Measurements from ENCODE around the gene TPI1.
A peak's percentile ranks its signal among the peaks of the same experiment; 100 is the strongest.
"Not testable (repeated sequence)": the region's sequence is repeated elsewhere in the genome, so short reads cannot be mapped to it uniquely, and the experiment has no call there.

TPI1 gene

DNA sequence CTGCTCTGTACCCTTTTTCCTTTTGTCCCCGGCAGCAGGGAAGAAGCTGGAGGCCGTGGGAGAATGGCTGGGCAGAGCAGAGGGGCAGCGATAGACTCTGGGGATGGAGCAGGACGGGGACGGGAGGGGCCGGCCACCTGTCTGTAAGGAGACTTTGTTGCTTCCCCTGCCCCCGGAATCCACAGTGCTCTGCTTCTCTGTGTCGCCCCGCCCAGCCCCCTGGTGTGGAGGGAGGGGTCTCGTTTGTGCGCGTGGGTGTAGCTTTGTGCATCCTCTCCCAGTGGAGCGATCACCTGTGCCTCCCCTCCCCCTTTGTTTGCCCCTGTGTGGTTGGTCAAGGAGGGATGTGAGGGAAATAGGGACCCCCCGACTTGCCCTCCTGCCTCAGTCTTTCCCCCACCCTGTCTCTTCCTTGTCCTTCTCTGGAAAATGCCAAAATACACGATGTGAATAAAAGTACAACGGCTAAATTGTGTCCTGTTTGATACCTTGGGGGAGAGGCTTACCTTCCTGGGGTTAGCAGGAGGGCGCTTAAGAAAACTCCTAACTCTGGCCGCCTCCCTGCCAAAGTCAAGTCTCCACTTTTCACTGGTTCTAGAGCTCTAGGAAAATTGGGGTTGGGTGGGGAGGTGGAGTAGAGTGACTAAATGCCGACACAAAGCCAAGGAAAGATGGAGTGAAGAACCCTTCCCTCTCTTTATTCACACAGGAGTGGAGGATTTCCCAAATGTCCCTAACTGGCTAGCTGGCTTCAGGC lies 990 bp upstream of the TPI1 start:
- Histone ChIP-seq H3K4me1 (ENCODE audit: control extremely low read depth in 1 of 4, control insufficient read depth in 4 of 4, insufficient read depth in 4 of 4, low read length in 3 of 4) (peaks cover 8 to 42% (median 34%) of the 10 kb centered on the region in 4 experiments), H3K36me3 (ENCODE audit: control insufficient read depth in 4 of 4, insufficient read depth in 4 of 4, low read length in 3 of 4) (peaks cover 4 to 74% (median 59%) of the 10 kb centered on the region in 4 experiments), H3K9me3 (ENCODE audit: control extremely low read depth in 1 of 5, control insufficient read depth in 4 of 5, insufficient read depth in 2 of 5, low read depth in 1 of 5, low read length in 4 of 5) (no peaks in the 10 kb centered on the region), H3K27ac (ENCODE audit: insufficient read depth in 1 of 2, low read depth in 1 of 2, low read length in 2 of 2, poor library complexity in 1 of 2, severe bottlenecking in 2 of 2) (peak overlapping the region in 1 of 2 experiments; percentile 80), H3K27me3 (replicated peaks in 2 of 5; ENCODE audit: control insufficient read depth in 4 of 5, insufficient read depth in 5 of 5, low read length in 4 of 5) (no peaks in the 10 kb centered on the region), H3K4me3 (ENCODE audit: control insufficient read depth in 1 of 7, extremely low read depth in 1 of 7, insufficient read depth in 4 of 7, low read depth in 2 of 7, low read length in 6 of 7) (peak overlapping the region; percentile 9 to 89 (median 66))
- DNase-seq: no peak
- ChIA-PET POLR2A (interaction anchor here (0.5 to 3.7 kb wide), 5 partner anchors 12 to 78 kb away, joined by 6 to 21 read pairs (median 6); partner anchors contain the start of genes C12orf57, CDCA3, RNU7-1 and USP5), CTCF (interaction anchor here (0.9 to 9.4 kb wide), 7 partner anchors 12 to 245 kb away, joined by 3 to 105 read pairs (median 3); partner anchors contain the start of genes CDCA3, LRRC23 and USP5)
- 91% methylated on average over 6 of the region's 19 CpGs for WGBS (ENCODE audit: insufficient coverage)

DNA sequence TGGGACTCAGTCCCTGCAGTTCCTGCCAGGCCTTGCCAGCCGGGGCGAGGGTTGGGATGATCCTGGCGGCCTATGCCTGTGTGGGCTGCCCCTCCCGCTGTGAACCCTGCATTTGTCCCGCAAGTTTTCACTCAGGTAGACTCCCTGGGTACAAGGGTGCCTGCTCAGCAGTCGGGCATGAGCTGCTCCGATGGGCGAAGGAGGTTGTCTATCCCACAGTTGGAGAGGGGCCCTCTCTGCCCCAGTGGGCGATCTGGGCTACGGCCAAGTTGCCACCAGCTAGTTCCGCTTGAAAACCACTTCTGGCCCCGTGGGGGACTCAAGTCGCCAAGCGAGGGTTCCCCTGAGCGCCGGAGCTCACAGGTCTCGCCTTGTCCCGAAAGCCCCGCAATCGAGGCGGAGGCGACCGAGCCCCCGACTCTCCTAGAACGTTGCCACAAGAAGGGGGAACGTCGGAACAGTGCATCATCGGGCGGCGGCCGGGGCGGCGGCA lies 365 bp upstream of the TPI1 start:
- H3K4me1 ChIP-seq (ENCODE audit: control extremely low read depth in 1 of 4, control insufficient read depth in 4 of 4, insufficient read depth in 4 of 4, low read length in 3 of 4): peaks cover 8 to 49% (median 40%) of the 10 kb centered on the region in 4 experiments
- peaks cover 4 to 72% (median 55%) of the 10 kb centered on the region in 4 experiments for H3K36me3 ChIP-seq (ENCODE audit: control insufficient read depth in 4 of 4, insufficient read depth in 4 of 4, low read length in 3 of 4)
- POLR2A ChIA-PET: interaction anchor here (0.5 to 3.7 kb wide), 6 partner anchors 12 to 81 kb away, joined by 3 to 21 read pairs (median 6); partner anchors contain the start of genes C12orf57, CDCA3, RNU7-1 and USP5

DNA sequence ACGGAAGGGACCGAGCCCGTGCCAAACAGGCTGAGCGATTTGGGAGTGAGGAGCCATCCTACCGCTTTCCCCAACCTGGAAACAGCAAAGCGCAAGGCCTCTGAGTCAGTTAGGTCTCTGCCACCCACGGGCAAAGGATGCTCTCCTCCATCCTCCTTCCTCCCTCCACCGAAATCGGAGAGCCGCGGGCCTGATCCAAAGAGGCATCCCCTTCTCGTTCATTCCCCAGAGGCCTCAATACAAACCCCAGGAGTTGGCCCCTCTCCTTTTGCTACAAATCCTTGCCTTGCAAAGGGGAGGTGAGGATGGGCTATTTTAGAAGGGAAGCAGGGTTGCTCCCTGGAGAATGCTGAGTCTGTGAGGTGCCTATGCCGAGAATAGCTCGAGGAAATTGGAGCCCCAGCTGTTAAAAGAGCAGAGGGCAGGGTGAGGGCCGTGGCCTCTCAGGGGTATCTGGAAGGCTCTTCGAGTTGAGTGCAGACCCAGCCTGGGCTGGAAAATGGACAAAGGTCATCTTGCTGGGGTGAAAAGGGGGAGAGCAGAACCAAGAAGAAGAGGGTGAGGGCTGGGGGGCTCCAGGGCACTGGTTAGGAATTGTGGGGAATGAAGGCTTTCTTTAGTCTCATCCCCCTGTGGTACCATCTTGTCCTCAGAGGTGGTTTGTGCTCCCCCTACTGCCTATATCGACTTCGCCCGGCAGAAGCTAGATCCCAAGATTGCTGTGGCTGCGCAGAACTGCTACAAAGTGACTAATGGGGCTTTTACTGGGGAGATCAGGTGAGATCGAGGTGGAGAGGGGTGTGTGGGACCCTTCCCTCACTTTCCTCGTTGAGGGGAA lies 1.1 kb downstream of the TPI1 start:
- DNase-seq: no peak
- WGBS (ENCODE audit: insufficient coverage): 19% methylated on average over 10 of the region's 22 CpGs
- peaks cover 4 to 59% (median 44%) of the 10 kb centered on the region in 4 experiments for H3K36me3 ChIP-seq (ENCODE audit: control insufficient read depth in 4 of 4, insufficient read depth in 4 of 4, low read length in 3 of 4)
- CTCF ChIA-PET: interaction anchor here (0.7 to 9.4 kb wide), 26 partner anchors 9 to 292 kb away, joined by 3 to 105 read pairs (median 5); partner anchors contain the start of genes C12orf57, CDCA3, LRRC23 and RNU7-1
- no peaks in the 10 kb centered on the region for H3K9me3 ChIP-seq (ENCODE audit: control extremely low read depth in 1 of 5, control insufficient read depth in 4 of 5, insufficient read depth in 2 of 5, low read depth in 1 of 5, low read length in 4 of 5)
- POLR2A ChIA-PET: interaction anchor here (0.6 to 3.7 kb wide), 5 partner anchors 15 to 85 kb away, joined by 3 to 21 read pairs (median 6); partner anchors contain the start of genes C12orf57, RNU7-1 and USP5
- H3K27me3 ChIP-seq (replicated peaks in 2 of 5; ENCODE audit: control insufficient read depth in 4 of 5, insufficient read depth in 5 of 5, low read length in 4 of 5): no peaks in the 10 kb centered on the region
- H3K4me3 ChIP-seq (ENCODE audit: control insufficient read depth in 1 of 7, extremely low read depth in 1 of 7, insufficient read depth in 4 of 7, low read depth in 2 of 7, low read length in 6 of 7): peak overlapping the region; percentile 63 to 89 (median 78)
- peak overlapping the region in 1 of 2 experiments; percentile 76 for H3K27ac ChIP-seq (ENCODE audit: insufficient read depth in 1 of 2, low read depth in 1 of 2, low read length in 2 of 2, poor library complexity in 1 of 2, severe bottlenecking in 2 of 2)
- H3K4me1 ChIP-seq (ENCODE audit: control extremely low read depth in 1 of 4, control insufficient read depth in 4 of 4, insufficient read depth in 4 of 4, low read length in 3 of 4): peaks cover 8 to 59% (median 50%) of the 10 kb centered on the region in 4 experiments

More for the DNA sequence above, 365 bp upstream of the TPI1 start:
- Histone ChIP-seq H3K27me3 (replicated peaks in 2 of 5; ENCODE audit: control insufficient read depth in 4 of 5, insufficient read depth in 5 of 5, low read length in 4 of 5) (no peaks in the 10 kb centered on the region), H3K4me3 (ENCODE audit: control insufficient read depth in 1 of 7, extremely low read depth in 1 of 7, insufficient read depth in 4 of 7, low read depth in 2 of 7, low read length in 6 of 7) (peak overlapping the region; percentile 9 to 89 (median 66)), H3K9me3 (ENCODE audit: control extremely low read depth in 1 of 5, control insufficient read depth in 4 of 5, insufficient read depth in 2 of 5, low read depth in 1 of 5, low read length in 4 of 5) (no peaks in the 10 kb centered on the region), H3K27ac (ENCODE audit: insufficient read depth in 1 of 2, low read depth in 1 of 2, low read length in 2 of 2, poor library complexity in 1 of 2, severe bottlenecking in 2 of 2) (peak overlapping the region in 1 of 2 experiments; percentile 80)
- CTCF ChIA-PET: interaction anchor here (1.1 to 9.4 kb wide), 7 partner anchors 13 to 95 kb away, joined by 3 to 105 read pairs (median 12); partner anchors contain the start of genes C12orf57, CDCA3, LRRC23 and RNU7-1
- DNase-seq: peak; percentile 69 to 82 (median 80)
- 3% methylated on average over 28 of the region's 33 CpGs for WGBS (ENCODE audit: insufficient coverage)

DNA sequence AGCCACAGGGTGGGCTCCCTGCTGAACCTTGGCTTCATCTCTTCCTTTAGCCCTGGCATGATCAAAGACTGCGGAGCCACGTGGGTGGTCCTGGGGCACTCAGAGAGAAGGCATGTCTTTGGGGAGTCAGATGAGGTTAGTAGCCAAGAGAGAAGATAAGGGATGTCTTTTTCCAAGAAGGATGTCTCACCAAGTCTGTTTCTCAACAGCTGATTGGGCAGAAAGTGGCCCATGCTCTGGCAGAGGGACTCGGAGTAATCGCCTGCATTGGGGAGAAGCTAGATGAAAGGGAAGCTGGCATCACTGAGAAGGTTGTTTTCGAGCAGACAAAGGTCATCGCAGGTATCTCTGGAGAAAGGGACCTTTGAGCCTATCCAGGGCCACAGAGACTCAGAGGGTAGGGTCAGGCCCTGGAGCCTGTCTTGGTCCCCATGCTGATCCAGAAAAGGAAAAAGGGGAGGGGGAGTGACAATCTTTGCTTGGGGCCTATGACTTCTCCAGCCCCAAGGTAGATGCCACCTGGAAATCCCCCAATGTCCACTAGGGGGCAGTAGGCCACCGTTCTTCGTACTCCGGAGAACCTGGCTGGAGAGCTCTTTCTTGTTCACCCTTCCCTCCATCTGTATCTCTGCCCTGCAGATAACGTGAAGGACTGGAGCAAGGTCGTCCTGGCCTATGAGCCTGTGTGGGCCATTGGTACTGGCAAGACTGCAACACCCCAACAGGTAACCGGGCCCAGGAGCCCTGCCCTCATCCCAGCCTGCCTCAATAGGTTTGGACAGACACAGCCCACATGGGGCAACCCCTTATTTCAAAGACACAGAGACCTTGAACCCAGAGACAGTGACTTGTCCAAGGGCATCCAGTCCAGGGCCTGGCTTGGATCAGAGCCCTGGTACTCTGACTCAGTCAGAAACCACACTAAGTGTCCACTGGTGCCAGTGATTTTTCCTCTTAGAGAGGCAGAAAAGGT lies 2.0 kb downstream of the TPI1 start:
- H3K9me3 ChIP-seq (ENCODE audit: control extremely low read depth in 1 of 5, control insufficient read depth in 4 of 5, insufficient read depth in 2 of 5, low read depth in 1 of 5, low read length in 4 of 5): no peaks in the 10 kb centered on the region
- peaks cover 4 to 51% (median 38%) of the 10 kb centered on the region in 4 experiments for H3K36me3 ChIP-seq (ENCODE audit: control insufficient read depth in 4 of 4, insufficient read depth in 4 of 4, low read length in 3 of 4)
- H3K27me3 ChIP-seq (replicated peaks in 2 of 5; ENCODE audit: control insufficient read depth in 4 of 5, insufficient read depth in 5 of 5, low read length in 4 of 5): no peaks in the 10 kb centered on the region
- H3K27ac ChIP-seq (ENCODE audit: insufficient read depth in 1 of 2, low read depth in 1 of 2, low read length in 2 of 2, poor library complexity in 1 of 2, severe bottlenecking in 2 of 2): no peak overlapping the region
- ChIA-PET CTCF (interaction anchor here (0.6 to 9.4 kb wide), 31 partner anchors 10 to 322 kb away, joined by 3 to 105 read pairs (median 5); partner anchors contain the start of genes C12orf57, C1RL, CDCA3 and LRRC23), POLR2A (interaction anchor here (0.6 to 3.7 kb wide), 4 partner anchors 18 to 86 kb away, joined by 3 to 21 read pairs (median 6); partner anchors contain the start of genes C12orf57, RNU7-1 and USP5)
- peaks cover 8 to 68% (median 58%) of the 10 kb centered on the region in 4 experiments for H3K4me1 ChIP-seq (ENCODE audit: control extremely low read depth in 1 of 4, control insufficient read depth in 4 of 4, insufficient read depth in 4 of 4, low read length in 3 of 4)
- DNase-seq: peak; percentile 84 to 93 (median 87)
- H3K4me3 ChIP-seq (ENCODE audit: control insufficient read depth in 1 of 7, extremely low read depth in 1 of 7, insufficient read depth in 4 of 7, low read depth in 2 of 7, low read length in 6 of 7): peak overlapping the region in 3 of 7 experiments; percentile 78 to 89 (median 89)
- 51% methylated on average over 12 of the region's 12 CpGs for WGBS (ENCODE audit: insufficient coverage)

DNA sequence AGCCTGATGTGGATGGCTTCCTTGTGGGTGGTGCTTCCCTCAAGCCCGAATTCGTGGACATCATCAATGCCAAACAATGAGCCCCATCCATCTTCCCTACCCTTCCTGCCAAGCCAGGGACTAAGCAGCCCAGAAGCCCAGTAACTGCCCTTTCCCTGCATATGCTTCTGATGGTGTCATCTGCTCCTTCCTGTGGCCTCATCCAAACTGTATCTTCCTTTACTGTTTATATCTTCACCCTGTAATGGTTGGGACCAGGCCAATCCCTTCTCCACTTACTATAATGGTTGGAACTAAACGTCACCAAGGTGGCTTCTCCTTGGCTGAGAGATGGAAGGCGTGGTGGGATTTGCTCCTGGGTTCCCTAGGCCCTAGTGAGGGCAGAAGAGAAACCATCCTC lies 3.0 kb downstream of the TPI1 start:
- H3K4me1 ChIP-seq (ENCODE audit: control extremely low read depth in 1 of 4, control insufficient read depth in 4 of 4, insufficient read depth in 4 of 4, low read length in 3 of 4): peaks cover 14 to 73% (median 67%) of the 10 kb centered on the region in 4 experiments
- POLR2A ChIA-PET: not testable (repeated sequence)

More for the DNA sequence above, 3.0 kb downstream of the TPI1 start:
- H3K27ac ChIP-seq (ENCODE audit: insufficient read depth in 1 of 2, low read depth in 1 of 2, low read length in 2 of 2, poor library complexity in 1 of 2, severe bottlenecking in 2 of 2); H3K9me3 ChIP-seq (ENCODE audit: control extremely low read depth in 1 of 5, control insufficient read depth in 4 of 5, insufficient read depth in 2 of 5, low read depth in 1 of 5, low read length in 4 of 5); H3K4me3 ChIP-seq (ENCODE audit: control insufficient read depth in 1 of 7, extremely low read depth in 1 of 7, insufficient read depth in 4 of 7, low read depth in 2 of 7, low read length in 6 of 7); H3K27me3 ChIP-seq (replicated peaks in 2 of 5; ENCODE audit: control insufficient read depth in 4 of 5, insufficient read depth in 5 of 5, low read length in 4 of 5); DNase-seq: not testable (repeated sequence)
- WGBS (ENCODE audit: insufficient coverage): no CpG with 5 or more reads among the region's 4 CpGs
- CTCF ChIA-PET: interaction anchor here (0.7 to 9.4 kb wide), 16 partner anchors 16 to 273 kb away, joined by 3 to 105 read pairs (median 14); partner anchors contain the start of genes C12orf57, CDCA3, LRRC23 and RNU7-1
- peaks cover 4 to 42% (median 31%) of the 10 kb centered on the region in 4 experiments for H3K36me3 ChIP-seq (ENCODE audit: control insufficient read depth in 4 of 4, insufficient read depth in 4 of 4, low read length in 3 of 4)

Measured in common myeloid progenitor, CD34-positive (primary cell).